ENCODE data around the gene GPATCH2. TPM values are rescaled to one million over a fixed set of nuclear protein-coding genes. Genes with fewer than 3 reads are reported as not detected.

The GPATCH2 gene
- polyA plus RNA-seq, 1 donor from 2014 or later, result 12.3 TPM

- TF ChIP-seq SMC3 (conservative IDR thresholded peaks at IDR 0.05; ENCODE audit: poor library complexity), result no peak
These were observed 25.5 kb downstream of the GPATCH2 start (continued) for GRCh38 chr1:217605390-217605789.

GRCh38 chr1:217602380-217602779 lies 28.5 kb downstream of the GPATCH2 start:
- Histone ChIP-seq H3K36me3 (ENCODE audit: insufficient read depth, low read length) (no peaks in the 10 kb centered on the region), H3K27ac (ENCODE audit: low read length) (no peak overlapping the region), H3K4me3 (ENCODE audit: low read length) (no peak overlapping the region), H2AFZ (ENCODE audit: low read depth, low read length) (no peak overlapping the region), H3K9me2 (ENCODE audit: insufficient read depth, low read length) (no peaks in the 10 kb centered on the region), H3K9ac (ENCODE audit: low read length) (no peak overlapping the region), H3K4me2 (ENCODE audit: low read length) (no peak overlapping the region), H3K9me3 (ENCODE audit: low read length) (no peaks in the 10 kb centered on the region), H3K27me3 (ENCODE audit: insufficient read depth, low read depth, low read length) (no peaks in the 10 kb centered on the region), H4K20me1 (ENCODE audit: insufficient read depth) (no peaks in the 10 kb centered on the region), H3F3A (ENCODE audit: insufficient read depth, low read length, poor library complexity, severe bottlenecking) (no peaks in the 10 kb centered on the region), H3K79me2 (replicated peaks; ENCODE audit: insufficient read depth, low read length) (no peaks in the 10 kb centered on the region)
- TF ChIP-seq EZH2 (IDR thresholded peaks at IDR 0.05; ENCODE audit: borderline replicate concordance, insufficient read depth, low read length, poor library complexity, severe bottlenecking) (no peak), EP300 (conservative IDR thresholded peaks at IDR 0.05; ENCODE audit: poor library complexity, severe bottlenecking) (no peak), REST (IDR thresholded peaks at IDR 0.05; ENCODE audit: borderline replicate concordance) (no peak), TAF1 (IDR thresholded peaks at IDR 0.05; ENCODE audit: low read depth) (no peak), SMC3 (conservative IDR thresholded peaks at IDR 0.05; ENCODE audit: poor library complexity) (no peak), MXI1 (conservative IDR thresholded peaks at IDR 0.05; ENCODE audit: poor library complexity, severe bottlenecking) (no peak), RAD21 (conservative IDR thresholded peaks at IDR 0.05) (no peak), POLR2AphosphoS5 (IDR thresholded peaks at IDR 0.05) (no peak), CTCF (IDR thresholded peaks at IDR 0.05; ENCODE audit: poor library complexity, severe bottlenecking) (no peak)

- Histone ChIP-seq H3K4me3 (ENCODE audit: low read length) (no peak overlapping the region), H3K27ac (ENCODE audit: low read length) (no peak overlapping the region), H3K9me2 (ENCODE audit: insufficient read depth, low read length) (no peaks in the 10 kb centered on the region), H3K9ac (ENCODE audit: low read length) (no peak overlapping the region), H3K27me3 (ENCODE audit: insufficient read depth, low read depth, low read length) (no peaks in the 10 kb centered on the region), H4K20me1 (ENCODE audit: insufficient read depth) (no peaks in the 10 kb centered on the region), H3K36me3 (ENCODE audit: insufficient read depth, low read length) (no peaks in the 10 kb centered on the region), H3K4me2 (ENCODE audit: low read length) (no peak overlapping the region), H3F3A (ENCODE audit: insufficient read depth, low read length, poor library complexity, severe bottlenecking) (no peaks in the 10 kb centered on the region), H3K9me3 (ENCODE audit: low read length) (no peaks in the 10 kb centered on the region), H3K79me2 (replicated peaks; ENCODE audit: insufficient read depth, low read length) (no peaks in the 10 kb centered on the region), H2AFZ (ENCODE audit: low read depth, low read length) (no peak overlapping the region)
- TF ChIP-seq CTCF (IDR thresholded peaks at IDR 0.05; ENCODE audit: poor library complexity, severe bottlenecking) (no peak), REST (IDR thresholded peaks at IDR 0.05; ENCODE audit: borderline replicate concordance) (no peak), EZH2 (IDR thresholded peaks at IDR 0.05; ENCODE audit: borderline replicate concordance, insufficient read depth, low read length, poor library complexity, severe bottlenecking) (no peak), EP300 (conservative IDR thresholded peaks at IDR 0.05; ENCODE audit: poor library complexity, severe bottlenecking) (no peak), POLR2AphosphoS5 (IDR thresholded peaks at IDR 0.05) (no peak), RAD21 (conservative IDR thresholded peaks at IDR 0.05) (no peak), MXI1 (conservative IDR thresholded peaks at IDR 0.05; ENCODE audit: poor library complexity, severe bottlenecking) (no peak), SMC3 (conservative IDR thresholded peaks at IDR 0.05; ENCODE audit: poor library complexity) (no peak), TAF1 (IDR thresholded peaks at IDR 0.05; ENCODE audit: low read depth) (no peak)
These were observed 31.7 kb downstream of the GPATCH2 start for GRCh38 chr1:217599154-217599553.
